RWPE1 (cell line): ENCODE data around the gene SERPINB7.

Experiments used
- CTCF ChIA-PET: fragments of 350-600 bp; sonication (Branson Sonifier 250); formaldehyde crosslinking; extraction: SDS; loops from one replicate; lab custom pipeline; 2021; lab: Yijun Ruan, JAX
- POLR2A ChIA-PET: fragments of 400-600 bp; formaldehyde crosslinking; extraction: SDS; loops from one replicate; lab custom pipeline; 2020; ENCODE audit warnings: antibody characterized with exemption; ENCODE audit not compliant: low non-redundant PET; lab: Yijun Ruan, JAX
- DNase-seq: peaks from one replicate; pipeline ENCODE4 v3.0.0; 2012; ENCODE audit warnings: low spot score
- H3K27ac ChIP-seq: fragments of 450-650 bp; 2 replicates; pipeline ENCODE4 v1.5.1; 2017
- CTCF ChIP-seq: fragments of 450-650 bp; conservative IDR thresholded peaks from 2 replicates; pipeline ENCODE4 v1.5.1; 2017; ENCODE audit warnings: low read depth, mild to moderate bottlenecking

SERPINB7 gene

GRCh38 chr18:63762518-63762917 is 12.7 kb upstream of the SERPINB7 start:
- peak; percentile 10 for DNase-seq
- ChIA-PET POLR2A (no interaction called here), CTCF (no interaction called here)
- H3K27ac ChIP-seq = no peak overlapping the region
- TF ChIP-seq CTCF = no peak

GRCh38 chr18:63763831-63764600 is 11.2 kb upstream of the SERPINB7 start:
- no peak for DNase-seq
- CTCF ChIA-PET = no interaction called here
- H3K27ac ChIP-seq = no peak overlapping the region
- TF ChIP-seq CTCF = no peak
- POLR2A ChIA-PET = no interaction called here

- TF ChIP-seq CTCF = no peak
- POLR2A ChIA-PET = no interaction called here
- DNase-seq = no peak
- CTCF ChIA-PET = no interaction called here
- H3K27ac ChIP-seq = no peak overlapping the region
Observed at GRCh38 chr18:63765837-63766236, 9.4 kb upstream of the SERPINB7 start.

GRCh38 chr18:63773551-63773950 is 1.7 kb upstream of the SERPINB7 start:
- no peak overlapping the region for H3K27ac ChIP-seq
- DNase-seq = no peak
- ChIA-PET CTCF (no interaction called here), POLR2A (no interaction called here)
- TF ChIP-seq CTCF = no peak

- no peak for TF ChIP-seq CTCF
- CTCF ChIA-PET = no interaction called here
- POLR2A ChIA-PET = no interaction called here
- H3K27ac ChIP-seq = peak overlapping the region; percentile 45; the same call in 1 of the 2 replicates
- DNase-seq = no peak
Observed at GRCh38 chr18:63774511-63774910, 707 bp upstream of the SERPINB7 start.

- DNase-seq = peak; percentile 50
- no peak overlapping the region for H3K27ac ChIP-seq
- CTCF ChIA-PET = no interaction called here
- no peak for TF ChIP-seq CTCF
- POLR2A ChIA-PET = no interaction called here
Observed at GRCh38 chr18:63779386-63779785, 4.2 kb downstream of the SERPINB7 start.
